Measurements from ENCODE around the gene GPI. TPM values are rescaled to one million over a fixed set of nuclear protein-coding genes. Genes with fewer than 3 reads are reported as not detected.
"Not testable (repeated sequence)": the region's sequence is repeated elsewhere in the genome, so short reads cannot be mapped to it uniquely, and the experiment has no call there.

Gene GPI
- total RNA-seq, 1 donor from 2014 or later: 125 TPM

DNA sequence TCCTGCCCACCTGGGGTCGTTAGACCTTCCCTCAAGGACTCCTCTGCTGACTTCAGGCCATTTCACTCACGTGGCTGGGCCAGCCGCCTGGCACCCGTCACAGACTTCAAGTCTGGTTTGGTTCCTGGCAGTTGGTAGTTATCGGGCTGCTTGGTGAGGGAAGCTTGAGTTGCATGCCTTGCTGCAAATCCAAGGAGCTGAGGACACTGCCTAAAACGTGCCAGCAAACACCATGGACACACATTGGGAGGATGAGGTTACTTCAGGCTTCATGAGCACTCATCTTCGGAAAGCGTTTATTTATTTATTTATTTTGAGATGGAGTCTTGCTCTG is 2.6 kb downstream of the GPI start:
- no peak for DNase-seq (ENCODE audit: low spot score)

GRCh38 chr19:34368338-34368737 is 3.3 kb downstream of the GPI start:
- DNase-seq (ENCODE audit: low spot score): no peak

DNA sequence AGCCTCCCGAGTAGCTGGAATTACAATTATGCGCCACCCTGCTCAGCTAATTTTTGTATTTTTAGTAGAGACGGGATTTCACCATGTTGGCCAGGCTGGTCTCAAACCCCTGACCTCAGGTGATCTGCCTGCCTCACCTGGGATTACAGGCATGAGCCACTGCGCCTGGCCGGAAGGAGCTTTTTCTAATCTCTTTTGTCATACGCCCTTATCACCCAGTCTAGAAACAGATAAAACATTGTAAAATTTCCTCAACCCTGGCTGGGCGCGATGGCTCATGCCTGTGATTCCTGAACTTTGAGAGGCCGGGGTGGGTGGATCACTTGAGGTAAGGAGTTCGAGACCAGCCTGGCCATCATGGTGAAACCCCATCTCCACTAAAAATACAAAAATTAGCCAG is 4.2 kb downstream of the GPI start:
- not testable (repeated sequence) for DNase-seq (ENCODE audit: low spot score)

- no peak for DNase-seq (ENCODE audit: low spot score)
Observed at GRCh38 chr19:34370117-34370516, 5.1 kb downstream of the GPI start.

DNA sequence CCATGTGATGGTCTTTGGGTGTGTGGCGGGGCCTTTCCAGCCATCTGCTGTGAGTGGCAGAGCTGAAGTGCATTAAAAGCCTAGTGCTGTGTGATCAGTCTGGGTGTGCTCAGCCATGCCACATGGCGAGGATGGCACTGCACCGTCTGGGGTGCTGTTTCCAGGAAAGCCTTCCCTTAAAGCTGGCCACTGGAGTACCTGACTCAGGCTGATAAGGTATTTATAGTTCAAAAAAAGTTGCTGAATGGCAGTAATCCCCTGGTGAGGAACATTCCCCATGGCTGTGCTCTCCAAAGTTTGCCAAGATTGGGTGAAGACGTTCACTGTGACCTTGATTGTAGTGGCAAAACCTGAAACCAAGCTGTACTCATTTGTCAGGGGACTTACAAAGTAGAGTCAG is 6.0 kb downstream of the GPI start:
- no peak for DNase-seq (ENCODE audit: low spot score)

- no peak for DNase-seq (ENCODE audit: low spot score)
Observed at GRCh38 chr19:34373601-34374288, 8.7 kb downstream of the GPI start.

DNA sequence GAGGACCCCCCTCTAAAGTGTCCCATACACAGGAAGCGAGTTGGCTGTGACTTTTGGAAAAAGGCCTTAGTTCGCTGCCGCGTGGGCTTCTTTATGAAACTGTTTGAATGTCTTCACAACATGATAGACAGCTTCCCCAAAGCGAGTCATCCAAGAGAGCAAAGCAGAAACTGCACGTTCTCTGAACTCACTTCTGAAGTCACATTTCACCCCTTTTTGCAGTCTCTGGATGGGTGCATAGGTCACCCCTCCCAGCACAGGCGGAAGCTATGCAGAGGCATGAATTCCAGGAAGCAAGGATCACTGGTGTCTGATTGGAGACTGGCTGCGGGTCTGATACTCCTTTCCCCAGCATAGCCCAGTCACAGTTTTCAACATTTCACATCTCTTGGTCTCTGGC is 10.6 kb downstream of the GPI start:
- DNase-seq (ENCODE audit: low spot score): no peak

DNA sequence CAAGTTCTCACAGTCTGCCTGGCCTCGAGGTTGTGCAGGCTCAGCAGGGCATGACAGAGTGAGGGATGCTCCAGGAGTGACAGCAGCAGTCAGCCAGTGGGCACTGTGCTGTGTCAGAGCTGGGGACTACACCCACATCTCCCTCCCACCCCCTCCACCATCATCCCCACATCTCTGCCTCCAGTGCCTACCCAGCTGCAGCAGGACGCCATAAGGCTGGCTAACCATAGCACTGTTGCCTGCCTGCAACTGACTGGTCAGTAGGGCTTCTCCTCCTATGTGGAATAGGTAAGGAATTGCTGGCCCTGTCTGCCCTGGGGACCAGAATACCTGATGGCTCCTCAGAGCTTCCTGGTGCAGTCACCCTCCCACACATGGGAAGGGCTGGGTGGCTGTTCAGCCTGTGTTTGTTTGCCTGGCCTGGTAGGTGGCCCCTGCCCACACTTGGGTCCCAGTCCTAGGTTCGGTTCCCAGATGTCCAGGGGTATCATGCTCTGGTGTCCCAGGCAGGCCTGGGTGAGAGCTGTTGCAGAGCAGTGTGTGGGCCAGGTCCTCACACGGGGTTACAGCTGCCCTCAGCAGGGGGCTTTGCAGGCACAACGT is 15.7 kb downstream of the GPI start:
- no peak for DNase-seq (ENCODE audit: low spot score)

- DNase-seq (ENCODE audit: low spot score): no peak
Observed at GRCh38 chr19:34381399-34382251, 16.6 kb downstream of the GPI start.

DNA sequence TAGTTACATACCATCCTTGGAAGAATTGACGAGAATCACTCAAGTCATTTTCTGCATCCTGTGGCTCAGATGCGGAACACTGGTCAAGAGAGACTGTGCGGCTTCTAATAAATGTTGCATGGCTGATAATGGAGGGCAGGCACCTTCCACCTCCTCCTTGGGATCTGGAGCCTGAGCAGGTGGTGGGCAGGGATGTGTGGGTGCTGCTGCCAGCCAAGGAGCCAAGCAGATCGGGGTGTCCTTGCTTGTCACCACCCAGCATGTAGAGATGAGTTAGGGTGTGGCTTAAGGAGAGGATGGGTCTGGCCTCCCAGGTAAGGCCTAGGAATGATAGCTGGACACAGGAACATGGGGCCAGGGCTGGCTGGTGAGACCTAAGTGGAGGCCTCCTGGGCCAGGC is 17.5 kb downstream of the GPI start:
- DNase-seq (ENCODE audit: low spot score): no peak

DNA sequence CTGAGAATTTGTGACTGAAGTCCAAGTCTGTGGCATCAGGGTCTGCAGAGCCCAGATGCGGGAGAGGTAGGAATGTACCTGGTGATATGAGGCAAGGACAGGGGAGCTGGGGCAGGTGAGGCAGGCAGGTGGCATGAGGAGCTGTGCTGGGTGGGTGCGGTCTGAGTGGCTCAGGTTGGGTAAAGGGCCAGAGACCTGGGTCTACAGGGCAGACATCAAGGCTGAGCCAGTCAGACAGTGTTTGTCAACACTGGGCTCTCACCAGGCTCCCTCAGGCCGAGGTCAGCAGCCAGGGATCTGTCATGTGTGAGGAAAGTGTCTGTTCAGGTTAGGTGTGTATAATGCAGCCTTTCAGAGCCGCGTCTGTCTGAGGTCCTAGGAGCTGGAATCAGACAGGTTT is 18.6 kb downstream of the GPI start:
- no peak for DNase-seq (ENCODE audit: low spot score)

DNA sequence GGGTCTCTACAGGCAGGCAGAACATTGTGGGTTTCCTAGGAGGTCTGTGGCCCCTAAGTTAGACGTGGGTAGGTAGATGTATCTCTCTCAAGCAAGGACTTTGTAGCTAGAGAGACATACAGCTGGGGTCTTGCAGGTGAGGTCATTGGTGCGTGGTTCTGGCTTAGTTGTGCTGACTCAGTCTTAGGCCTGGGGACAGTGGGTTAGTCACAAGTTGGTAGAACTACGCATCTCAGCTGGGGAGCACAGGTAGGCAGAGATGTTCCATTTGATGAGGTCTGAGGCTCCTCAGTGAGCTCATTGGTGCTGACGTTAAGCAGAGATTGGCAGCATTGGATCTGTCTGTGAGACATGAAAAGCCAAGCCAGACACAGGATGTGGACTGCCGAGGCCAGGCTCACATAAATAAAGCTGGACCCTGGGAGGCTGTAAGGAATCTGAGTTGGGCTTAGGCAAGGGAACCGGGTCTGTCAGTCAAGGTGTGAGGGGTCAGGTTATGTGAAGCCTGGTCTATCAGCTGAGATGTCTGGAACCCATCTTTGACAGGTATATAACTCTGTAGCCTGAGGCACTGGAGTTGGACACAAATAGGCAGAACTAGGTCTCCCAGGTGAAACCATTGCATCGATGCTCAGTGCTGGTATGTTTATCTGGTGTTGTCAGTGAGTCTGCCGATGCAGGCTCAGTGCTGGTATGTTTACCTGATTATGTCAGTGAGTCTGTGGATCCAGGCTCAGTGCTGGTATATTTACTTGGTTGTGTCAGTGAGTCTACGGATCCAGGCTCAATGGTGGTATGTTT is 21.8 kb downstream of the GPI start:
- no peak for DNase-seq (ENCODE audit: low spot score)

DNA sequence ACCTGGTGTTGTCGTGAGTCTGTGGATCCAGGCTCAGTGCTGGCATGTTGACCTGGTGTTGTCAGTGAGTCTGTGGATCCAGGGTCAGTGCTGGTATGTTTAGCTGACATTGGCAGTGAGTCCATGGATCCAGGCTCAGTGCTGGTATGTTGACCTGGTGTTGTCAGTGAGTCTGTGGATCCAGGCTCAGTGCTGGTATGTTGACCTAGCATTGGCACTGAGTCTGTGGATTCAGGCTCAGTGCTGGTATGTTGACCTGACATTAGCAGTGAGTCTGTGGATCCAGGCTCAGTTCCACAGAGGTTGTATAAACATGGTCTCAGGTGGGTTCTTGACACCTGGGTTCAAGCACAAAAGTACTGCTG is 22.4 kb downstream of the GPI start:
- DNase-seq (ENCODE audit: low spot score): no peak

- not testable (repeated sequence) for DNase-seq (ENCODE audit: low spot score)
Observed at GRCh38 chr19:34388745-34389144, 23.7 kb downstream of the GPI start.

GRCh38 chr19:34391813-34392212 is 26.8 kb downstream of the GPI start:
- DNase-seq (ENCODE audit: low spot score): no peak

GRCh38 chr19:34393031-34393430 is 28.0 kb downstream of the GPI start:
- DNase-seq (ENCODE audit: low spot score): no peak

GRCh38 chr19:34393629-34394028 is 28.6 kb downstream of the GPI start:
- no peak for DNase-seq (ENCODE audit: low spot score)

GRCh38 chr19:34397853-34398252 is 32.9 kb downstream of the GPI start:
- DNase-seq (ENCODE audit: low spot score): no peak

GRCh38 chr19:34399886-34400285 is 34.9 kb downstream of the GPI start:
- no peak for DNase-seq (ENCODE audit: low spot score)

DNA sequence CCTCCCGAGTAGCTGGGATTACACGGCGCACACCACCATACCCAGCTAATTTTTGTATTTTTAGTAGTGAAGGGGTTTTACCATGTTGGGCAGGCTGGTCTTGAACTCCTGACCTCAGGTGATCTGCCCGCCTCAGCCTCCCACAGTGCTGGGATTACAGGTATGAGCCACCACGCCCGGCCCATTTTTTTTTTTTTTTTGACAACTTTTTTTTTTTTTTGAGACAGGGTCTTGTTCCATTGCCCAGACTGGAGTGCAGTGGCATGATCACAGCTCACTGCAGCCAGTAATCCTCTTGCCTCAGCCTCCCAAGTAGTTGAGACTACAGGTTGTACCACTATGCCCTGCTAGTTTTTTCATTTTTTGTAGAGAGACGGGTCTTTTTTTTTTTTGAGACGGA is 35.8 kb downstream of the GPI start:
- not testable (repeated sequence) for DNase-seq (ENCODE audit: low spot score)

DNA sequence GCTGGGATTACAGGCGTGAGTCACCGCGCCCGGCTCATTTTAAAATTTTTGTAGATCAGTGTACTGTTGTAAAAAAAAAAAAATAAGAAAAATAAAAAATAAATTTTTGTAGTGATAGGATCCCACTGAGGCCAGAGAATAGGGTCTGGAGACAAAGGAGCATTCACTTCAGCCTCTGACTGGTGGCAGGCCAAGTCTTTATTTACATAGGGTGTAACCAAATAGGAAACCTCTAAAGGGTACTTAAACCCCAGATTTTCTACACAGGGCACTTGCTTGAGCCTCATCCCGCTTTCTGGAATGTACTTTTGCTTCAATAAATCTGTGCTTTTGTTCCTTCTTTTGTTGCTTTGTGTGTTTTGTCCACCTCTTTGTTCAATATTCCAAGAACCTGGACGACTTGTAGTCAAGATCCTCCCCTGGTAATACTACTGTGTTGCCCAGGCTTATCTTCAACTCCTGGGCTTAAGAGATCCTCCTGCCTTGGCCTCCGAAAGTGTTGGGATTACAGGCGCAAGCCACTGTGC is 37.1 kb downstream of the GPI start:
- no peak for DNase-seq (ENCODE audit: low spot score)

DNA sequence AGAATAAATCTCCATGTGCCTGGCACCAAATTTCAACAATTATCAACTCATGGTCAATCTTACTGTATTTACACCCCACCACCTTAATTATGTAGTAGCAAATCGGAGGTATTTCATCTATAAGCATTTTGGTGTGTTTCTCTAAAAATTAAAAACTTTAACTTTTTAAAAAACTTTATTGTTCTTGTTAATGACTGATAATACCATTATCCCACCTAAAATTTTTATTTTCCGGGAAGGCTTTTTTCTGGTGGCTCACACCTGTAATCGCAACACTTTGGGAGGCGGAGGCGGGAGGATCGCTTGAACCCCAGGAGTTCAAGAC is 38.8 kb downstream of the GPI start:
- no peak for DNase-seq (ENCODE audit: low spot score)

Measured in umbilical cord (tissue), 2 donors.